ENCODE measurements around the gene KRT3.

Gene KRT3

GRCh38 chr12:52836491-52837412 is 40.8 kb upstream of the KRT3 start:
- TF ChIP-seq ISL1 (CRISPR knock-in tag; IDR thresholded peaks at IDR 0.05) (no peak), ARNTL (CRISPR knock-in tag; IDR thresholded peaks at IDR 0.05; ENCODE audit: borderline replicate concordance, low read depth) (no peak), PATZ1 (CRISPR knock-in tag; IDR thresholded peaks at IDR 0.05; ENCODE audit: borderline replicate concordance) (no peak), ZFP3 (CRISPR knock-in tag; IDR thresholded peaks at IDR 0.05) (no peak), ZNF565 (CRISPR knock-in tag; conservative IDR thresholded peaks at IDR 0.05; ENCODE audit: low read depth) (no peak), TSHZ2 (CRISPR knock-in tag; IDR thresholded peaks at IDR 0.05) (no peak), ZNF70 (CRISPR knock-in tag; IDR thresholded peaks at IDR 0.05) (no peak), TOX (CRISPR knock-in tag; IDR thresholded peaks at IDR 0.05; ENCODE audit: borderline replicate concordance) (no peak), ESRRG (CRISPR knock-in tag; IDR thresholded peaks at IDR 0.05) (no peak), ZC3H10 (CRISPR knock-in tag; IDR thresholded peaks at IDR 0.05) (no peak), SNAI2 (CRISPR knock-in tag; IDR thresholded peaks at IDR 0.05) (no peak), BACH2 (CRISPR knock-in tag; IDR thresholded peaks at IDR 0.05; ENCODE audit: borderline replicate concordance) (no peak), ZFP30 (CRISPR knock-in tag; IDR thresholded peaks at IDR 0.05) (no peak), CREB5 (CRISPR knock-in tag; IDR thresholded peaks at IDR 0.05; ENCODE audit: low read depth) (no peak), RARB (CRISPR knock-in tag; IDR thresholded peaks at IDR 0.05) (no peak)
- ATAC-seq: no peak

- TF ChIP-seq POU6F1 (CRISPR knock-in tag; IDR thresholded peaks at IDR 0.05; ENCODE audit: borderline replicate concordance, low read depth) (no peak), ZC3H10 (CRISPR knock-in tag; IDR thresholded peaks at IDR 0.05) (no peak), ZFP3 (CRISPR knock-in tag; IDR thresholded peaks at IDR 0.05) (no peak), SNAI2 (CRISPR knock-in tag; IDR thresholded peaks at IDR 0.05) (no peak), ZFP30 (CRISPR knock-in tag; IDR thresholded peaks at IDR 0.05) (no peak), BACH2 (CRISPR knock-in tag; IDR thresholded peaks at IDR 0.05; ENCODE audit: borderline replicate concordance) (no peak), ESRRG (CRISPR knock-in tag; IDR thresholded peaks at IDR 0.05) (no peak), ARNTL (CRISPR knock-in tag; IDR thresholded peaks at IDR 0.05; ENCODE audit: borderline replicate concordance, low read depth) (no peak), RARB (CRISPR knock-in tag; IDR thresholded peaks at IDR 0.05) (no peak), ZNF565 (CRISPR knock-in tag; conservative IDR thresholded peaks at IDR 0.05; ENCODE audit: low read depth) (no peak), ISL1 (CRISPR knock-in tag; IDR thresholded peaks at IDR 0.05) (no peak), CREB5 (CRISPR knock-in tag; IDR thresholded peaks at IDR 0.05; ENCODE audit: low read depth) (no peak), ZNF70 (CRISPR knock-in tag; IDR thresholded peaks at IDR 0.05) (no peak), TCF4 (CRISPR knock-in tag; IDR thresholded peaks at IDR 0.05; ENCODE audit: borderline replicate concordance) (no peak), PATZ1 (CRISPR knock-in tag; IDR thresholded peaks at IDR 0.05; ENCODE audit: borderline replicate concordance) (no peak)
- no peak for ATAC-seq
Observed at GRCh38 chr12:52836042-52836466, 40.1 kb upstream of the KRT3 start.

Data from SK-N-SH treated with all-trans-retinoic acid at 6 μM for 48 hours (cell line).